Germinal center (tissue), 1 donor: ENCODE results near the gene IRF2BPL.
"Not testable (repeated sequence)": the region's sequence is repeated elsewhere in the genome, so short reads cannot be mapped to it uniquely, and the experiment has no call there.

Experiments used
- DNase-seq: peaks from one replicate; pipeline ENCODE4 v3.0.0; 2012; ENCODE audit warnings: mixed read lengths, low spot score

IRF2BPL gene

GRCh38 chr14:77033622-77034589 is 5.4 kb upstream of the IRF2BPL start:
- peak; percentile 78 for DNase-seq

DNA sequence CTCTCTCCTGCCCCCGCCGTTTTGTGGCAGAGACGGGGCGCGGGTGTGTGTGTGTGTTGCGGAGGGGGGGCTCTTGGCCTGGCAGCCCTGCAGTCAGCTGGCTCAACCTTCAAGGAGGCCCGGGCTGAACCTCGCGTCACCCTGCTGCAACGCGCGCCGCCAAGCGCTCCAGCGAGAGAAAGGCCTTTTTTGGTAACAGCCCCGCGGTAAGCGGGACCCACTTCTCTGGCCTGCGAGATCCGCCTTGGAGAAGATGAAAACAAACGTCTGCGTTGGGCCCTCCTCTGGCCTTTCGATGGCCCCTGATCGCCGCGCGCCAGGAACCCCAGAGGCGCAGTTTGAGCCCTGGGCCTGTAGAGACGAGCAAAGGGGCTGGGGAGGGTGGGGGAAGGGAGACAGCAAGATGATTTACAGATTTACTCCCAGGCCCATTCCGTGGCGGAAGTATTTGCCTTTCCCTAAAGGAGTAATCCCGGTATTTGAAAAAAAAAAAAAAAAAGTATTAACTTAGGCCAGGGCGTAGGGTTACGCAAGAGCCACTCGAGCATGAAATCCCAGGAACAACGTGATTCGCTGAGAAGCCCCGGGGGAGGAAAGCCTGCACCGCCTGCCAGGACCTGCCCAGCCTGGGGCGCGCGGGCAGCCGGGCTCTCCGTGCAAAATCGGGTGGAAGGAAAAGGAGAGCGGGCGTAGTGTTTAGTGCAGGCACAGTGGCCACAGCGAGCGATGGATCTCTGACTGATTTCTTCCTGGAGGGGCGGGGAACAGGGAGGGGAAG is 4.5 kb upstream of the IRF2BPL start:
- peak; percentile 73 for DNase-seq

GRCh38 chr14:77032491-77032843 is 4.0 kb upstream of the IRF2BPL start:
- DNase-seq, result no peak

- DNase-seq, result no peak
Observed at GRCh38 chr14:77031759-77032490, 3.4 kb upstream of the IRF2BPL start.

DNA sequence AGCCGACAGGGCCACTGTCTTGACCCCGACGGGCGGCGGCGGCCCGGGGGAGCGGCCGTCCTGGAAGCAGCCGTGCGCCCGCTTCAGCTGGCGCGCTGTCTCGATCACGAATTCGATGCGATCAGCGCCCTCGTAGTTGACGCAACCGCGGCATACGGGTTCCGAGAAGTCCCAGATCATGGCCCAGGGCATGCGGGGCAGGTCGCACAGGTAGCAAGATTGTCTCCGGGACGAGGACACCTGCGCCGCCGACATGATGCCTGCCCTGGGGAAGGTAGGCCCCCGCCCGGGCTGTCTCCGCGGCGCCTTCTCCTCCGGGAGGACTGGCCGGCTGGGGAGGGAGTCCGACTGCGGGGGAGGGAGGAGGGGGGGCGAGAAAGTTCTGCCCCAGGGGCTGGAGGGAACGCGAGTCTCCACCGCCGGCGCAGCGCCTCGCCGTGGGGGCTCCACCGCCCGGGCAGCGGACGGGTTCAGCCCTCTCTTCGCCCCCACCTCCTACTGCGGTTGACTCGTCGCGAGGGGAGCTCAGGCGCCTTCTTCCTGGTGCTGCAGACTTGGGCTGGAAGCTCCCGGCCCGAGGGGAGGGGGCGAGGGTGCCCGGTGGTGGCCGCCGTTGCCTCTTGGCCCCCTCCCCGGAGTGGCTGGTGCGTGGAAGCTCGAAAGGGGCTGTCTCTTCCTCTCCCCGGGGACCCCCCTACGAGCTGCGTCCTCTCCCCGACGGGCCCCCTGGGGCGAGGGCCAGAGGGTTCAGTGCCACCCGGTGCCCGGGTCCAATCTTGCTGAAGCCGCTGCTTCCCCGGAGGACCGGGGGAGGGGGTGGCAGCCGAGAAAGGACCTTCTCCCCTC is 747 bp downstream of the IRF2BPL start:
- DNase-seq, result peak; percentile 54

DNA sequence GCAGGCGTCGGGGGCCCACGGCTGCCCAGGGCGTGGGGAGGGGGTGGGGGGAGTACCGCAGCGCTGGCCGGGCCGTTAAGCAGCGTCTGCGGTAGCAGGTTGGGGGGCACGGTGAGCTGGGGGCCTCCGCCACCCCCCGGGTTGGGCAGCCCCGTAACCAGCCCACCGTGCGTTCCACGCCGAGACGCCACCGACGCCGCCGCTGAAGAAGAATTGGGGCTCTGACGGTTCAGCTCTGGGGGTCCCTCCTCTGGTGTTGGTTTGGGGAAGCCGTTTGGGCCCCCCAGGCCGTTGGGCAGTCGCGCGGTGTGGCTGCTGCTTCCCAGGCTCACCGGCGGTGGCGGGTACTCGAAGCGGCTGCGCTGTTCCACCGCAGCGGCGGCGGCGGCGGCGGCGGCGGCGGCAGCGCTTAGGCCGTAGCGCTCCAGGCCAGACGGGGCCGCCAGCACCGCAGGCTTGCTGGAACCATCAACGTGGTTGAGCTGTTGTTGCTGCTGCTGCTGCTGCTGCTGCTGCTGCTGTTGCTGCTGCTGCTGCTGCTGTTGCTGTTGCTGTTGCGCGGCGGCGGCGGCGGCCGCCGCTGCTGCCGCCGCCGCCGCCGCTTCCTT is 1.5 kb downstream of the IRF2BPL start:
- peak; percentile 64 for DNase-seq

- DNase-seq, result no peak
Observed at GRCh38 chr14:77026166-77026929, 2.2 kb downstream of the IRF2BPL start.

DNA sequence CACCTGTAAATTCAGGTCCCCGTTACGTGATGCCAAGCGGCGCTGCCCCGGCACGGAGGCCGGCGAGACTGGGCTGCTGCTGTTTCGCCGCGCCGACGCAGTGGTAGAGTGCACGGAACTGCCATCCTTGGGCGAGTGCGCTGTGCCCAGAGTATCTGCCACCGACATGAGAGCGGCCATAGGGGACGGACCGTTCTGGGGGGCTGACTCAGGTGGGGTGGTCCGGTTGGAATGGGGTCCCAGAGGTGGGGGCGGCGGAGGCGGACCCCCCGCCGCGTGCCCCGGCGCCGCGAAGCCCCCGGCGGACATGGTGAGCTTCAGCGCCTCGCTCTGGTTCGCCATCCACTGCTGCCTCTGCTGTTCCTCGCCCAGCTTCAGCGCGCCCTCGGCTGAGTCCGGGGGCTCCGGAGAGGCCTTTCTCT is 2.8 kb downstream of the IRF2BPL start:
- no peak for DNase-seq

DNA sequence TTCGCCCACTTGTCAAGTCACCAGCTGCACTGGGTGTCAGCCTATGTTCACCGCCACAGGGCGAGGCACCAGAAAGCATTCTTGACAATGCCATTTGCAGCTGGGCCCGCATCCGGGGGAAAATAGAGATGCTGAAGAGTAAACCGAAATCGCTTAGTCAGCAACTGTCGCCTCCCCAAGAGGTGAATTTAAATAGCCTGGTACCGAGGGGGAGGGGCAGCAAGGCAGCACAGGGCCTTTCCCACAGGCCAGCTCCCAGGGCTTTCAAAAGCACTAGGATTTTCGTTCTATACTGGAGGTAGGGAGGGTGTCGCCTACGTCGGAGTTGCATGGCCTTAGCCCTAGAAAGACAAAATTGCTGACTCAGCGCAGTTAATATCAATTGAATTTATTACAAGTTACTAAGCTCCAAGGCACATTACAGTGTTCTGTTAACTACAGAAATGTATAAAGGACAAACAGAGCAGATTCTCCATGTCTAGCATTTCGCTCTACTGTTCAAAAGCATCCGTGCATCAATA is 4.3 kb downstream of the IRF2BPL start:
- DNase-seq, result no peak

DNA sequence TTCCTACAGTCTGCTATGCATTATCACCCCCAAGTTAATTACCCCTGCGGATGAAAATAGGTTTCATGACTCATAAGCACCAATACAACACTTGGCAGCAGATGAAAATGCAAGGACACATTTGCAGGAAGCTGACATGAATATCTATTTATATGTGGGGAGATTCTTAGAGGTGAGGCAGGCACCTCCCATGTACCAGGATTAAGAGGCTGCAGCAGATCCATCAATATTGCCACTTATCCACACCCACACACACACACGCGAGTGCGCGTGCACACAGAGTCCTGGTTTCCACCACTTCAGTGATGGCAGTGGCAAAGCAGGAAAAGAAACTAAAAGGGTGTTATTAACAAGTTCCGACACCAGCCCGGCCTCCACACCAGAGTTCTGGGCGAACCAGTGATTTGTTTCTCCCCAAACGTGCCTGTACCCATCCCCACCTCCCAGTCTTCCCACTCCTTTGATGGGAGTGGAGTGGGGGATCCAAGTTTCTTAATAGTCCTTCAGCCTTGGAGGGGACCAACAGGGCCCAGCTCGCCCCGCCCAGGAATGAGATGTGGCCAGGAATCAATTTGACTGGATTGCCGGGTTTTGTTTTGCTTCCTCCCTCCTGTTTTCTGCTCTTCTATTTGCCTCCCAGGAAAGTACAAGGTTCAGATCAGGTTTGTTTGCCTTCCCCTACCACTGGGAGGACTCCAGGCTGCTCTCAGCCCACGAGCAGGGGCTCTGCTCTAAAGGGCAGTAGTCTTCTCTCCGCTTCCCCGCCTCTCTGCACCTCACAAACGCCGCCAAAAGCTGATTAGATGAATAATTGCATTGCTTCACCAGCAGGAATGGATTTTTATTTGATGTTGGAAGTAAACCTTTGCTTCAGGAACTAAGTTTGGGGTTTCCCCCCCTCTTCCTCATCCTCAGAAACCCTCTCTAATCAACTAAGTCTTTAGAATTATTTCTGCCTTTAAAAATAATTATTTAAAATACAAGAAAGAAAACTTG is 5.2 kb downstream of the IRF2BPL start:
- DNase-seq, result no peak

DNA sequence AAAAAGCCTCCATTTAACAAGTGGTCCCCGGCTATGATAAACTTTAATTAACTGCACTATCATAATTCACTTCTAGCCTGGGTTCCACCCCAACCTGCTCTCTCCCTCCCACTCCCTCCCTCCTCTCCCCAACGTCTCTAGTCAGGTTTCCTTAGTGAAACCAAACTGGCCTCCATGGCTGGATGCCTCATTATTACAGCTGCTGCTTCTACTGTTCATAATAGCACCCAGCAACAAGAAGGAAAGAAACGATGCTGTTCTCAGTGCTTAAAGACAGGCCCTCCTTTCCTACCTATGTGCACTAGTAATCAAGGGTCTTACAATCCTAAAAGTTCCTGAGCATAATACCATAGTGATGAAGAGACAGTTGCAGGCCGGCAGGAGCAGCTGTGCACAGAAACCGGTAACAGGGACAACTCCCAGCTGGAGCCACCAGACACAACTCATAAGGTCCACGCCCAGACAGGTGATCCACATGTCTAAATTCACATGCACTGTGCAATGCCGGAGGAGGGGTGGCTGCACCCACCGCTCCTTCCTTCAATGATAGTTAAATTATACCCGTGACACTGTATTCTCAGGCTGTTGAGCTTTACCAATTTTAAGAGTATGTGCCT is 6.2 kb downstream of the IRF2BPL start:
- no peak for DNase-seq

GRCh38 chr14:77021424-77021823 is 7.1 kb downstream of the IRF2BPL start:
- DNase-seq, result not testable (repeated sequence)

DNA sequence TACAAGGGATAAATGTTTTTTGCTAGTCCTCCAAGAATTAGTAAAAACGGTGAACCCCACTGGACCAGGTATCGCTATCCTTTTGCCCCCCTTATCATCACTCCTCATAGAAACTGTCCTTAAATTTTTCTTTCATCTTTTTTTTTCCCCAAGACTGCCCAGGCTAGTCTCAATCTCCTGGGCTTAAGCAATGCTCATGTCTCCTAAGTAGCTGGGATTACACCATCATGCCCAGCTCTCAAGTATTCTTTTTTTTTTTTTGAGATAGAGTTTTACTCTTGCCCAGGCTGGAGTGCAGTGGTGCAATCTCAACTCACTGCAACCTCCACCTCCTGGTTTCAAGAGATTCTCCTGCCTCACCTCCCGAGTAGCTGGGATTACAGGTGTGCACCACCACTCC is 9.7 kb downstream of the IRF2BPL start:
- DNase-seq, result no peak

DNA sequence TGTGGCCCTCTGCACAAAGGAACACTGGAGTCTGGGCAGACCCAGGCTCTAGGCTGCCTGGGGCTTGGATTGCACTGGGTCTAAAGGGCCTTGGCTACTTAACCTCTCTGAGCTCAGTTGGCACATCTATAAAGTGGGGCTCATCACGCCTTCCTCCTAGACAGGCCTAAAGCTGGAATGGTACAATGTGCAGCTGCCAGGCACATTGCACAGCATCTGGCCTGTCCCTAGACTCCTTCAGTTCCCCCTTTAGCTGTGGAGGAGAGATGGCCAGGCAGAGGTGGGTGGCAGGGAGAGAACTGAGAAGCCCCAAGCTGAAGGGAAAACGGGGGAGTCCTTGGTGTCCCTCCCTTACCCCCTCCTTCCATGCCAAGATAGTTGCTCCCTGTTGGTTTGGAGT is 10.8 kb downstream of the IRF2BPL start:
- DNase-seq, result no peak

DNA sequence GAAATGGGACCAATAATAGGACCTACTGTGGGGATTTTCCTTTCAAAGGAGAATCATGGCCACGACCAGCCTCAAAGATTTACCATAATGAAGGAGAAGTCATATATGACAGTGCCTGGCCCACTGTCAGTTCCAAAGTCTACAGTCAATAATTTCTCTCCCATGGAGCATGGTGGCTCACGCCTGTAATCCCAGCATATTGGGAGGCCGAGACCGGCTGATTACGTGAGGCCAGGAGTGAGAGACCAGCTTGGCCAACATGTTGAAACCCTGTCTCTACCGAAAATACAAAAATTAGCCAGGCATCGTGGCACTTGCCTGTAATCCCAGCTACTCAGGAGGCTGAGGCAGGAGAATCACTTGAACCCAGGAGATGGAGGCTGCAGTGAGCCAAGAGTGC is 13.8 kb downstream of the IRF2BPL start:
- DNase-seq, result no peak

GRCh38 chr14:77014004-77014604 is 14.4 kb downstream of the IRF2BPL start:
- no peak for DNase-seq

DNA sequence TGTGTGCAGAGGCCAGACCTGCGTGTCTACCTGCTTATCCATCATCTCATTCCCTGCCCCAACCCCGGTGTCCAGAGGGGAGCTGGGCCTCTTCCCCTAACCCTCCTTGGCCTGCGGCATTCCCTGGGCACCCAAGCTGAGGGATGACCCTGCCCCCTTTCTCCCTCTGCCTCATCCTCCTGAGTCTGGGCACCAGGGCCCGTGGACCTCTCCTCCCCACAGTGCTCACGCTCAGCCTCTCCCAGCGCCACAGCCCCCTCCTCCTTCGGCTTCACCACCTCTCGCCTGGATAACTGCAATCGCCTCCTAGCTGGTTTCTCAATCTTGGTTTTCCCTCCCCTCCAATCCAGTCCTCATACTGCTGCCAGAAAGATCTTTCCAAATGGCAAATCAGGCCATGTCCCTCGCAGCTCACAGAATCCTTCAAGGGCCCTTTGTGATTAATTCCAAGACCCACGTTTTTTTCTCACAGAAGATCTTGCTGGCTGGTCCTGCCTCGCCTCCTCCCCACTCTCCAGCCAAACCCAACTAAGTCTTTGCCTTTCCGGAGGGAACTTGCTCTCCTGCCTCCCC is 16.2 kb downstream of the IRF2BPL start:
- no peak for DNase-seq

GRCh38 chr14:77011245-77011644 is 17.3 kb downstream of the IRF2BPL start:
- DNase-seq, result no peak
